ENCODE results near the gene SFN. TPM values are rescaled to one million over a fixed set of nuclear protein-coding genes. Genes with fewer than 3 reads are reported as not detected.
A peak's percentile ranks its signal among the peaks of the same experiment; 100 is the strongest.

Gene SFN
- total and polyA plus RNA-seq, 2 of the 13 experiments (the other 11 are each of a cell fraction or from before 2014, with no cell fraction given) = 4.3 to 5.6 TPM

- TF ChIP-seq GPBP1L1 (CRISPR knock-in tag; IDR thresholded peaks at IDR 0.05) (no peak), DNMT1 (CRISPR knock-in tag; IDR thresholded peaks at IDR 0.05) (peak; percentile 59; the same call in 1 of the 2 replicates), SYNCRIP (IDR thresholded peaks at IDR 0.05; ENCODE audit: insufficient read depth, low read depth, low read length) (no peak), NR2F1 (CRISPR knock-in tag; IDR thresholded peaks at IDR 0.05) (no peak), IRX3 (CRISPR knock-in tag; IDR thresholded peaks at IDR 0.05; ENCODE audit: borderline replicate concordance, low read depth) (no peak), CBX2 (IDR thresholded peaks at IDR 0.05; ENCODE audit: low read depth, low read length) (no peak), CBX2 (CRISPR knock-in tag; IDR thresholded peaks at IDR 0.05; ENCODE audit: low read depth) (no peak), ZBTB34 (CRISPR knock-in tag; IDR thresholded peaks at IDR 0.05) (no peak), ZSCAN25 (CRISPR knock-in tag; IDR thresholded peaks at IDR 0.05) (no peak; the same call in 1 of the 2 replicates), KDM4B (CRISPR knock-in tag; IDR thresholded peaks at IDR 0.05) (no peak), ZNF703 (CRISPR knock-in tag; IDR thresholded peaks at IDR 0.05; ENCODE audit: borderline replicate concordance) (no peak), NR3C1 (CRISPR knock-in tag; IDR thresholded peaks at IDR 0.05) (no peak), ZFP36L1 (CRISPR knock-in tag; IDR thresholded peaks at IDR 0.05) (no peak), TRAFD1 (CRISPR knock-in tag; IDR thresholded peaks at IDR 0.05; ENCODE audit: borderline replicate concordance) (0 out of 2 replicates have a peak, but pooled peaks have one; percentile 4), ZNF619 (CRISPR knock-in tag; IDR thresholded peaks at IDR 0.05) (no peak), GZF1 (CRISPR knock-in tag; IDR thresholded peaks at IDR 0.05) (no peak)
- TF ChIP-seq, protein P1, sequence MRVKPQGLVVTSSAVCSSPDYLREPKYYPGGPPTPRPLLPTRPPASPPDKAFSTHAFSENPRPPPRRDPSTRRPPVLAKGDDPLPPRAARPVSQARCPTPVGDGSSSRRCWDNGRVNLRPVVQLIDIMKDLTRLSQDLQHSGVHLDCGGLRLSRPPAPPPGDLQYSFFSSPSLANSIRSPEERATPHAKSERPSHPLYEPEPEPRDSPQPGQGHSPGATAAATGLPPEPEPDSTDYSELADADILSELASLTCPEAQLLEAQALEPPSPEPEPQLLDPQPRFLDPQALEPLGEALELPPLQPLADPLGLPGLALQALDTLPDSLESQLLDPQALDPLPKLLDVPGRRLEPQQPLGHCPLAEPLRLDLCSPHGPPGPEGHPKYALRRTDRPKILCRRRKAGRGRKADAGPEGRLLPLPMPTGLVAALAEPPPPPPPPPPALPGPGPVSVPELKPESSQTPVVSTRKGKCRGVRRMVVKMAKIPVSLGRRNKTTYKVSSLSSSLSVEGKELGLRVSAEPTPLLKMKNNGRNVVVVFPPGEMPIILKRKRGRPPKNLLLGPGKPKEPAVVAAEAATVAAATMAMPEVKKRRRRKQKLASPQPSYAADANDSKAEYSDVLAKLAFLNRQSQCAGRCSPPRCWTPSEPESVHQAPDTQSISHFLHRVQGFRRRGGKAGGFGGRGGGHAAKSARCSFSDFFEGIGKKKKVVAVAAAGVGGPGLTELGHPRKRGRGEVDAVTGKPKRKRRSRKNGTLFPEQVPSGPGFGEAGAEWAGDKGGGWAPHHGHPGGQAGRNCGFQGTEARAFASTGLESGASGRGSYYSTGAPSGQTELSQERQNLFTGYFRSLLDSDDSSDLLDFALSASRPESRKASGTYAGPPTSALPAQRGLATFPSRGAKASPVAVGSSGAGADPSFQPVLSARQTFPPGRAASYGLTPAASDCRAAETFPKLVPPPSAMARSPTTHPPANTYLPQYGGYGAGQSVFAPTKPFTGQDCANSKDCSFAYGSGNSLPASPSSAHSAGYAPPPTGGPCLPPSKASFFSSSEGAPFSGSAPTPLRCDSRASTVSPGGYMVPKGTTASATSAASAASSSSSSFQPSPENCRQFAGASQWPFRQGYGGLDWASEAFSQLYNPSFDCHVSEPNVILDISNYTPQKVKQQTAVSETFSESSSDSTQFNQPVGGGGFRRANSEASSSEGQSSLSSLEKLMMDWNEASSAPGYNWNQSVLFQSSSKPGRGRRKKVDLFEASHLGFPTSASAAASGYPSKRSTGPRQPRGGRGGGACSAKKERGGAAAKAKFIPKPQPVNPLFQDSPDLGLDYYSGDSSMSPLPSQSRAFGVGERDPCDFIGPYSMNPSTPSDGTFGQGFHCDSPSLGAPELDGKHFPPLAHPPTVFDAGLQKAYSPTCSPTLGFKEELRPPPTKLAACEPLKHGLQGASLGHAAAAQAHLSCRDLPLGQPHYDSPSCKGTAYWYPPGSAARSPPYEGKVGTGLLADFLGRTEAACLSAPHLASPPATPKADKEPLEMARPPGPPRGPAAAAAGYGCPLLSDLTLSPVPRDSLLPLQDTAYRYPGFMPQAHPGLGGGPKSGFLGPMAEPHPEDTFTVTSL (CRISPR knock-in tag; IDR thresholded peaks at IDR 0.05; ENCODE audit: borderline replicate concordance) = no peak
- TF ChIP-seq, protein P2, sequence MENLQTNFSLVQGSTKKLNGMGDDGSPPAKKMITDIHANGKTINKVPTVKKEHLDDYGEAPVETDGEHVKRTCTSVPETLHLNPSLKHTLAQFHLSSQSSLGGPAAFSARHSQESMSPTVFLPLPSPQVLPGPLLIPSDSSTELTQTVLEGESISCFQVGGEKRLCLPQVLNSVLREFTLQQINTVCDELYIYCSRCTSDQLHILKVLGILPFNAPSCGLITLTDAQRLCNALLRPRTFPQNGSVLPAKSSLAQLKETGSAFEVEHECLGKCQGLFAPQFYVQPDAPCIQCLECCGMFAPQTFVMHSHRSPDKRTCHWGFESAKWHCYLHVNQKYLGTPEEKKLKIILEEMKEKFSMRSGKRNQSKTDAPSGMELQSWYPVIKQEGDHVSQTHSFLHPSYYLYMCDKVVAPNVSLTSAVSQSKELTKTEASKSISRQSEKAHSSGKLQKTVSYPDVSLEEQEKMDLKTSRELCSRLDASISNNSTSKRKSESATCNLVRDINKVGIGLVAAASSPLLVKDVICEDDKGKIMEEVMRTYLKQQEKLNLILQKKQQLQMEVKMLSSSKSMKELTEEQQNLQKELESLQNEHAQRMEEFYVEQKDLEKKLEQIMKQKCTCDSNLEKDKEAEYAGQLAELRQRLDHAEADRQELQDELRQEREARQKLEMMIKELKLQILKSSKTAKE (CRISPR knock-in tag; IDR thresholded peaks at IDR 0.05; ENCODE audit: borderline replicate concordance) = no peak
These were observed 47.0 kb downstream of the SFN start (continued) for GRCh38 chr1:26909951-26910342.

Data from HepG2 (cell line).